ENCODE data around the gene SERPINA10.
"Not testable (repeated sequence)": the region's sequence is repeated elsewhere in the genome, so short reads cannot be mapped to it uniquely, and the experiment has no call there.

SERPINA10 gene

DNA sequence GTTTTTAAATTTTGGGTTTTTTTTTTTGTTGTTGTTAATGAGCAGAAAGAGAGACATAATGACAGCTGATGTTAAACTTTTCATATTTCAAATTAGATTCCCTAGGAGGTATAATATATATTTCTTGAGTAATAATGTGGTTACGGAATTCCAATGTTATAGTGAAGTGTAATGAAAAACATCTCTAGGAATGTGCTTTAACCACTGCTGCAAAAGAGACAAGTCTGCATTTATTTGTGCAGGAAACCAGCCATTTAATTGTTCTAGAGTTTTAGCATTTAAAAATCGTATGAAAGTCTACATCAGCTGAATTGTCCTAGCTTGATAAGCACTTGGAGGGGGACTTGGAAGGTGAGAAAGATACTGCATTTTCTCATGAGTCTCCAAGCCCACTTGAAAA lies 14.3 kb downstream of the SERPINA10 start:
- no peak for DNase-seq

DNA sequence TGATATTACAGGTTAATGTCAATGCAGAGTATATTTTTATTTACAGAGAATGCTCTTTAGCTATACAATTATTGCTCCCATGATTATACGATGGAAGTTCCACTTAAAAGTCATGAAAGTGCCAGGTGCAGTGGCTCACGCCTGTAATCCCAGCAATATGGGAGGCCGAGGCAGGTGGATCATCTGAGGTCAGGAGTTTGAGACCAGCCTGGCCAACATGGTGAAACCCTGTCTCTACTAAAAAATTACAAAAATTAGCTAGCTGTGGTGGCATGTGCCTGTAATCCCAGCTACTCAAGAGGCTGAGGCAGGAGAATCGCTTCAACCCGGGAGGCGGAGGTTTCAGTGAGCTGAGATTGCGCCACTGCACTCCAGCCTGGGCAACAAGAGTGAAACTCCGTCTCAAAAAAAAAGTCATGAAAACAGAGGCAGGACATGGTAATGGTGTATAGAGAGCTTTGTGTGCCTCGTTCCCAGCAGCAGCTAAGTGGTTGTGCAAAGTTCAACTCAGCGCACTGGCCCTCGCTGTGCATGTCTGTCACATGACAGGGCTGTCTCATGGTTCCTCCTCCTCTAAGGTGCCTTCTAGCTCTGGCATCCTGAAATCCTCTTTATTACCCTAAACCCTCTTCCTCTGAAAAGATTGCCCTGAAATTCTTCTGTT lies 16.0 kb downstream of the SERPINA10 start:
- not testable (repeated sequence) for DNase-seq

DNA sequence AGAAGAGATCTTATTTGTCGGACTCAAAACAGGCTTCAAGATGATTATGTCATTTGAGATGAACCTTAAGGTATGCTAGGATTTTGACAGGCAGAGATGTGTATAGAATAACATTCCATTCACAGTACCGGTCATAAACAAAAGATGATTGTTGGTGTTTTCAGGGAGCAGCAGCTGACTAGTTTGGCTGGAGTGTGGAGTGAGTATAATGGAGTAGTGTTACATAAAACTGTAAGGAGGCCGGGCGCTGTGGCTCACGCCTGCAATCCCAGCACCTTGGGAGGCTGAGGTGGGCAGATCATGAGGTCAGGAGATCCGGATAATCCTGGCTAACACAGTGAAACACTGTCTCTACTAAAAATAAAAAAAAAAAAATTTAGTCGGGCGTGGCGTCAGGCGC lies 23.9 kb downstream of the SERPINA10 start:
- no peak for DNase-seq

DNA sequence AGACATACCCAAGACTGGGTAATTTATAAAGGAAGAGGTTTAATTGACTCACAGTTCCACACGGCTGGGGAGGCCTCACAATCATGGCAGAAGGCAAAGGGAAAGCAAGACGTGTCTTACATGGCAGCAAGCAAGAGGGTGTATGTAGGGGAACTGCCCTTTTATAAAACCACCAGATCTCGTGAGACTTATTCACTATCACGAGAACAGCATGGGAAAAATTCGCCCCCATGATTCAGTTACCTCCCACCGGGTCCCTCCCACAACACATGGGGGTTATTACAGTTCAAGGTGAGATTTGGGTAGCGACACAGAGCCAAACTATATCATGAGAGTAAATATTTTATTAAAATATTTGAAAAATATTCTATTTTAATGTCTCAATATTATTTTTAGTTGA lies 24.5 kb downstream of the SERPINA10 start:
- DNase-seq = not testable (repeated sequence)

DNA sequence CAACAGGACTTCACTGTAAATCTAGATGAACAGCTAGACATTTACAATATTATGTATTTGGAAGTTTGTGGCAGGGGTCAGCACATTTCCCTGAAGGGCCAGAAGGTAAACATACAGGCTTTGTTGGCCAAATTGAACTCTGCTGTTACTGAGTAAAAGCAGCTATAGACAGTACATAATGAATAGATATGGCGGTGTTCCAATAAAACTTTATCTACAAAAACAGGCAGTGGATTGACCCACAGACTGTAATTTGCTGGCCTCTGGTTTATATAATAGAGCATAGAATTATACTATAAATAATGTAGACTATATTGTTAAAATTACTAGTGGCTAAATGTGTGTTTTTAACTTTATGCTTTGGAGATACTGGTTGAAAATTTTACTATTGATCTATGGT lies 25.7 kb downstream of the SERPINA10 start:
- DNase-seq = no peak

DNA sequence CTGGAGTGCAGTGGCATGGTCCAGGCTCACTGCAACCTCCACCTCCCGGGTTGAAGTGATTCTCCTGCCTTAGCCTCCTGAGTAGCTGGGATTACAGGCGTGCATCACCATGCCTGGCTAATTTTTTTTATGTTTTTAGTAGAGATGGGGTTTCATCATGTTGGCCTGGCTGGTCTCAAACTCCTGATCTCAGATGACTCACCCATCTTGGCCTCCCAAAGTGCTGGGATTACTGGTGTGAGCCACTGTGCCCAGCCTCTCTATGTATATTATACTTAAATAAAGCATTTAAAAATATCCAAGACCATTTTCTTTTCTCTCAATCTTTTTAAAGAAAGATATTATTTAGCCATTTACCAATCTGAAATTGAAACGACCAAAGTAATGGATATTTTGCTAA lies 28.9 kb downstream of the SERPINA10 start:
- DNase-seq = not testable (repeated sequence)

DNA sequence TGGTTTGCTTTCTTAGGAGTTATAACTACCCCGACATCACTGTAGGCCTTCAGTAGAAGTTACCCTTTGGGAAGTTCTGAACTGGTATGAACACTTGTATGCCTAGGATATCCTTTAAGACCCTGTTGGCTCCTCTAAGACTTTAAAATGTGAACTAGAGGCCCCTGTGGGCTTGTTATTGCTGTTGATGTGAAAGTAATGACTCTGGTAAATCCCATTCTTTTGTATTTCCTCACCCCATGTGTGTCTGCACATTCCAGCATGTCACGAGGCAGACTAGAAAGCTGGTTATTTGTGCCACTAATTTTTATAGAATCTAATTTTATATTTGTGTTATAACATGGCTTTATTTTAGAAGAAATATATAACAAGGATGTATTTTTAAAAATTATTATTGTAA lies 48.9 kb downstream of the SERPINA10 start:
- DNase-seq = no peak

DNA sequence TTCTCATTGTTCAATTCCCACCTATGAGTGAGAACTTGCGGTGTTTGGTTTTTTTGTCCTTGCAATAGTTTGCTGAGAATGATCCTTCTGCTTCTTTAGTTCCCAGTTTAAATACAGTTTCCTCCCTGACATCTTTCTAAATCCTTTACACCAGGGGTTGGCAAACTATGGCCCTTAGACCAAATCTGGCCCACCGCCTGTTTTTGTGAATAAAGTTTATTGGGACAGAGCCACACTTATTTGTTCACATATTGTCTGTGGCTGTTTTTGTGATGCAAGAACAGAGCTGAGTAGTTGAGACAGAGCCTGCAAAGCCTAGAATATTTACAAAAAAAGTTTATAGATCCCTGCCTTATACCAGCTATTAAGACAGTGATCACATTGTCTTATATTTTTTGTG lies 53.7 kb downstream of the SERPINA10 start:
- no peak for DNase-seq

DNA sequence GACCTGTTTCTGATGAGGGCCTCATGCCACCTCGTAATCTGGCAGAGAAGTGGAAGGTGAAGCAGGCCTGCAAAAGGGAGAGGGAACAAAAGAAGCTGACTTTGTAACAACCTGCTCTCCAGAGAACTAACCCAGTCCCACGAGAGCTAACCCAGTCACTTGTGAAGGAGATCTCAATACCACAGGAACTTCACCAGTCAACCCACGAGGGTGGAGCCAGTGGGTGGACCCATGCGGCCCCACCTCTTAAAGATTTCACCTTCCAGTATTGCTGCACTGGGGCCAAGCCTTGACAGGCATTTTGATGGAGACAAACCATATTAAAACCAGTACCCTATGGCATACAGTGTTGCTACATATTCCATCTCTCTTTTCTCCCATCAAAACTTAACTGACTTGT lies 55.1 kb downstream of the SERPINA10 start:
- DNase-seq = no peak

DNA sequence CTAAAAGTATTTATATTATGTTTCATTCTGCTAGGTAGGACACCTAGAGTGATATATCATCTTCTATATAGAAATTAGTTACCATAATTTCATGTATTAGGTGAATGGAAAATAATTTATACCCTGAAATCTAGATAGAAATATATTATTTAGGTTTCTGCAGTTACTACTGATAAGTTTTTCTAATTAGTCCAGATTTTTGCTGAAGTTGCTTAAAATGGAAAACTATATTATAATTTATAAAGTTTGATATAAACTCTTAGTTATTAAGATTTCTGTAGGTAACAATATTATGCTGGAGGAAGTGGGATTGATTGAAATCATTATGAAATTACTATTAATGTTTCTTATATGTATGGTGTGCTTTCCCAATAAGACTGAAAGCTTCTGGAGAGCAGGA lies 56.0 kb downstream of the SERPINA10 start:
- no peak for DNase-seq

Measured in stimulated activated CD4-positive, alpha-beta T cell treated with anti-CD3 and anti-CD28 coated beads, Interleukin-1b, Interleukin-23, amount 100 ng/mL, for 48 hours (primary cell).